Endometrial microvascular endothelial cells (primary cell): ENCODE results near the gene TXNDC2. TPM values are rescaled to one million over a fixed set of nuclear protein-coding genes. Genes with fewer than 3 reads are reported as not detected.

Experiments used
- in situ Hi-C: cut with HindIII; loops from 2 replicates; pipeline ENCODE4 v1.10.0; 2017; ENCODE audit warnings: low sequenced_read_pairs, low pct_unique_long_range_greater_than_20kb; ENCODE audit errors: inconsistent ontology term
- total RNA-seq: library from RNA; depleted of rRNA; stranded (reverse); fragments of >200 nt; gene quantifications from one replicate; pipeline ENCODE4 v1.2.3, GENCODE V29; 2015; ENCODE audit errors: inconsistent ontology term

The TXNDC2 gene
- total RNA-seq: not detected

DNA sequence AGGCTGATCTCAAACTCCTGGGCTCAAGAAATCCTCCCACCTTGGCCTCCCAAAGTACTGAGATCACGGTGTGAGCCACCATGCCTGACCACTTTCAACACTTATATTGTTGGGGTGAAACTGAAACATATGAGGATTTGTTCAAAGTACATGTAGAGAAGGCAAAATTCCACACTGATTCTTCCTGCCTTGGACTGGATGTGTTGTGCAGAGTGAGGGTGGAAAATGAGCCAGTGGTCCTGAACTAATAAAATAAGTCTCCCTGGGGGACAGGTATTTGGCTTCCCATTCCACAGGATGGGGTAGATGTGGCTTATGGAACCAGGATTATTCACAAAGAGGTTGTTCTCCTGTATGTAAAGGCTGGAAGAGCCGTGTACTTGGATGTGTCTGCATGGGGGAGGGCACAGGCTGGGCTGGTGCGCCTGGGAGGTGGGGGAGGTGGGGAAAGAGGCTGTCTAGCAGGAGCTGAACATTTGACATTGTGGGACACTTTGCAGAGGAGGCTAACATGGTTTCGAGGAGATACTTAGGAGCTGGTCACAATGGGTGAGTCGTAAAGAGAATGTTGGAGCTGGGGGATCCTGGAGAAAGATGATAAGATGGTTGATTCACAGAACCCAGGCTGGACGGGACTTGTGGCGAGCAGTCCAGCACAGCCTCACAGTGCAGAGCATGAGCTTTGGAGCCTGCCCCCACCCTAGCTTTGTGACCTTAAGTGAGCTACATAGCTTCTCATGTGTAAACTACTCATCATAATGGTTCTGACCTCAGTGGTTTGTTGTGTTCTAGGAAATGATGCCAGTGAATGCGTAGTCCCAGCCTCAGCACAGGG, at the start of gene TXNDC2:
Gene TXNDC2 (plus strand): TSS at position 804 of the 835 bp plus-strand sequence. CDS start 708 bp downstream, outside the sequence.
- in situ Hi-C loops: no loop called here

DNA sequence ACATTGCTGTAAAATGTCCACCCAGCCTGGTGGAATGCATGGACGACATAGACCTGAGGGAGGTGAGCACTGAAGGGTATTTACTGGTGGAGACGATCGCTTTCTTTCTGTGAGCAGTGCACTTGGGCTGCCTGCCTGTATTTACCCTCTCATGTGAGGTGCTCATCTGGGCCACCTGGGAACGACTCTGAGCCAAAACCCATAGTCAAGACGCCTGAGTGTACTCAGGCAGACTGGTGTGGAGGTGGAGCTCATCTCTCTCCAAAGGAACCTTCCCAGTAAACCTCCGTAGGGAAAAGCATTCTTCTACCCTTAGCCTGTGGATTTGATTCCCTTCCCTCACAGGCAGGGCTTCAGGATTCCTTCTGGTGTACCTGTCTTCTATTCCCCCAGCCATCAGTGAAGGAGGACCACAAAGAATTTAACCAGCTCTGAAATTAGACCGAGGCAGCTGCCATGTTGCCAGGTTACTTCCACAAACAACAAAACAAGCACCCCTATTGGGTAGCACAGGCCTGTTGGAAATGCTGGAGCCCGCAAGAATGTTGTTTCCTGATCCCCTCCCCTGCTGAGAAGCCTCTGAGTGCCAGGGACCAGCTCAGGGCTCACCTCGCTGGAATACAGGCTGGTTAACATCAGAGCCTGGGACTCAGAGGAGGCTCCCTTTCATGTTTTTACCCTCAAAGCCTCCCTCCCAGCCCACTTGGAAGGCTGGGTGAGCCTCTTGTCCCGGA, 47.5 kb upstream of the TXNDC2 start:
- in situ Hi-C loops: no loop called here

DNA sequence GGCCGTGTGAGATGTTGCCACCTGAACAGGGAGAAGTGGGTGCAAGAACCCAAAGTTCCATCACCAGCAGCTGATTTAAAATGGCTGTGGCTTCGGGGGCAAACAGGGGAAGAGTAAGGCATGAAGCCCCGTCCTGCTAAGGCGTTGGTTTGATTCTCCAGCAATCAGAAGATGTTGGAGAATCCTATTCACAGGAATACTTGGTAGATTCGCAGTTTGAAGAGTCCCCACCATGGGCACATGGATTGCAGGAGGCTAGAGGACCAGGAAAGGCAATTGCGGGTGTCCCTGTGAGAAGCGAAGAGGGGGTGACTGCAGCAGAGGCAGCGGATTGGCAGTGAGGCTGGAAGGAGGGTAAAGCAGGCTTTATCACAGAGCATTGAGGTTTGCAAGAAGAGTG, 46.6 kb upstream of the TXNDC2 start:
- in situ Hi-C loops: no loop called here

DNA sequence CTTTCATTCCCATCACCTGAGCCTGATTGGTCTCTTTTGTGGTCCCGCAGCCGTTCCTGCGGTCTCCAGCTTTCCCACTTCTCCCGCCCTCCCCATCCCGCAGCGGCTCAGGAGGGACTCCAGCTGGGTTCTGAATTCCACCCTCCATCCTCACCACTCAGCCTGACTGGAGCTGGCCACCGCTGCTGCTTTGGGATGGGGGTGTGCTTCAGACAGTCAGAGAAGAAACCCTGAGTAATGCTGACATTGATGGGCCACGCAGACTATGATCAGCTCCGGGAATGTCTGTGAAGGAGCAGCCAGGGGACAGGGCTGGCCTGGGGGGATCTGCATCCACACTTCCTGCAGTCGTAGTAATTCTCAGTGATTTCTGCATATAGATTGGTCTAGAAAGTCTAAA, 45.9 kb upstream of the TXNDC2 start:
- in situ Hi-C loops: no loop called here

DNA sequence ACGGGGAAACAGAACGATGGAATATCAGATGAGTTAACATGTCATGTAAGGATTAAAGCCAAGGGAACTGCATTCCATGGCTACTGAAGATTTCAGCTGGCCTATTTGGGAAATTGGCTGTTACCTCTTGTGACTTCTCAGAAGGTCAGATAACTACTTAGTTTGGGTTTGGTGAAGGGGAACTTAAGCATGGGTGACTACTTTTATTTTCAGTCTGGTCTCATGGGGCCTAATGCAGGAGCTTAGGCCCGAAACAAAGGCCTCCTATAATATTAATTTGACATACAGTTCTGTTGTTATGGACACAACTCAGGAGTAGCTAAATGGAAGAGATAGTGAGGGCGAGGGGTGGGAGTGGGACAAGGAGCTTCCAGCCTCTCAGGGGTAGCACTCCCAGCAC, 44.0 kb upstream of the TXNDC2 start:
- in situ Hi-C loops: no loop called here

DNA sequence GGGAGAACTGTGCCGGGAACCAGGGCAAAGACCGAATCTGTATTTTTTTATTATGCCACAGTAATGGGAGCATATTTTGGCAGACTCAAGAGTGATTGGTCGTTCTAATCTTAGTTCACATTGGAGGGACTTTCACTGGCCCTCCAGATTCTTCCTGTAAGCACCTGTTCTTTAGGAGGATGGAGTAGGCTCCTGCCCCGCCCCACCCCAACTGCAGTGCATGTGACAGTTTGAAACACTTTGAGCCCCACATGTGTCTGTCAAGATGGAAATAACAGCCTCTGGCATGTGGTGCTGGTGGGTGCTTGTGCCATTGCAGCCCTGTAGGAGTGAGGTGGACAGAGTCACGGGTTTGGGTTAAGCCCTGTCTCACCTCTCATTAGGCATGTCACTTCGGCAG, 43.3 kb upstream of the TXNDC2 start:
- in situ Hi-C loops: no loop called here

DNA sequence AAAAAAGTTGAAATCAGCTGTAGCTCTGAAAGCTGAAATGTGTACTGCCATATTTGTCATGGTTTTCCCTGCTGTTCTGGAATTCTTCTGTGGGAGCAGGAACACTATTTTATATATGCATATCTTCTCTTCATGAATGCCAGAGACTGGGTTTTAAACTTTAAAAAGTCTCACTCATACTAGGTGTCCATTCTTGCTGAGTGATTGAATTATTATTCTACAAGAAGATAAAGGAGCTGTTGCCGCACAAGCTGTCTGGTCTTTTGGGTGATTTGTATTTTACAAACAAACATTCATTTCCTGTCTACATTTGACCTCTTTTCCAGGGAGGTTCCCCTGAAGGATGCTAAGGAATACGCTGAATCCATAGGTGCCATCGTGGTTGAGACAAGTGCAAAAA, 40.5 kb upstream of the TXNDC2 start:
- in situ Hi-C loops: no loop called here

DNA sequence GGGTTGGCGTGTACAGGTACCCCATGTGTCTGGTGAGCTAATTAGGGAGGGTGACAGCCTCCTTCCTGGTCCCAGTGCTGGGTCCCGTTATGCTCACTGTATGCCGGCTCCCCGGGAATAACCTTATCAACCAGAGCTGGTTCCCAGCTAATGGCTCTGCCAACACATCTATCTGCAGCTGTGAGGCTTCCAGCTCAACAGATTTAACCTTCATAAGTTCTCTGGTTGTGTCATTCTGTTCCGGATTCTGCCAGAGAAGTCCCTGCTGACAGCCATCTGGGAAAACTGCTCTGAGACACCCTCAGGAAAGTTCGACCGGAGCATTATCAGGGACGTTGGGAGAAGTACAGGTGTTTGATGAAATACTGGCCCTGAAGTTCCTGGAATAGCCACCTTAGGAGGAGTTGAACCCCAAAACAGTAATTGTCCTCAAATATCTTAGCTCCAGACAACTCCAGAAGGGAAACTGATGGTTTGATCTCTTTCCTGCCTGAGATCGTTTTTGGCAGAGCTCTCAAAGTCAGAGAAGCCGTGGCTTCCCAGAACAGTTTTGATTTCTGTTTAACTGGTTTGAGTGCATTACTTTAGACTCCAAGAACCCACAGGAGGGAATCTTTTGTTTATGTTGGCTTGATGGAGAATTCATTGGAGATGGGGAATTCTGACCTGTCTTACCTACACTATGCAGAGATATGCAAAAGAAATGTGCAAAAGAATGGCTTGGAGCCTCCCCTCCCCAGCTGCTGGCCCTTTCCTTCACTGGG, 39.4 kb upstream of the TXNDC2 start:
- in situ Hi-C loops: no loop called here

DNA sequence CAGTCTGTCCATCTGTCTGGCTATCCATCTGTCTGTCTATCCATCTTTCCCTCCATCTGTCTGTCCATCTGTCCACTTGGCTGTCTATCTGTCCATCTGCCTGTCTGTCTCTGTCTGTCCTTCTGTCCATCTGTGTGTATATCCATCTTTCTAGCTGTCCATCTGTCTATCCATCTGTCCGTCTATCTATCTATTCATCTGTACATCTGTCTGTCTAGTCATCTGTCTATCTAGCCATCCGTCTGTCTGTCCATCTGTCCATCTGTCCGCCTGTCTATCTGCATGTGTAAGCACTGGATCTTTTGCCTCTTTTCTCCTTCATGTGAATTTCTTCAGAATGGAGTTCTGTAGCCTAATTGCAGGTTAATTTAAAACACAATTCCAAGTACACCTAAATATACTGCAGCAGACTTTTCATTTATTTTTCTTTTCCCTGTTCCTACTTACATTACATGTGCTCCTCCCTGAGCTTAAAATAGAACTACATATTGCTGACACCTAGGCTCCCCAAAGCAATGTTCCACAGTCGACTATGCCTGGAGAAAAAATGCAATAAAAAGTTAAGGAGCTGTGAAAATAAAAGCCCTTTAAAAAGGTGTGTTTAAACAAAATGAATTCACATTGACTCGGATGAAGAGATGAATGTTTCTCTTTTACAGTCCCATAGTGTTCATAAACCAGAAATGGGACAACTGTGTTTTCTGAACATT, 37.4 kb upstream of the TXNDC2 start:
- in situ Hi-C loops: no loop called here

DNA sequence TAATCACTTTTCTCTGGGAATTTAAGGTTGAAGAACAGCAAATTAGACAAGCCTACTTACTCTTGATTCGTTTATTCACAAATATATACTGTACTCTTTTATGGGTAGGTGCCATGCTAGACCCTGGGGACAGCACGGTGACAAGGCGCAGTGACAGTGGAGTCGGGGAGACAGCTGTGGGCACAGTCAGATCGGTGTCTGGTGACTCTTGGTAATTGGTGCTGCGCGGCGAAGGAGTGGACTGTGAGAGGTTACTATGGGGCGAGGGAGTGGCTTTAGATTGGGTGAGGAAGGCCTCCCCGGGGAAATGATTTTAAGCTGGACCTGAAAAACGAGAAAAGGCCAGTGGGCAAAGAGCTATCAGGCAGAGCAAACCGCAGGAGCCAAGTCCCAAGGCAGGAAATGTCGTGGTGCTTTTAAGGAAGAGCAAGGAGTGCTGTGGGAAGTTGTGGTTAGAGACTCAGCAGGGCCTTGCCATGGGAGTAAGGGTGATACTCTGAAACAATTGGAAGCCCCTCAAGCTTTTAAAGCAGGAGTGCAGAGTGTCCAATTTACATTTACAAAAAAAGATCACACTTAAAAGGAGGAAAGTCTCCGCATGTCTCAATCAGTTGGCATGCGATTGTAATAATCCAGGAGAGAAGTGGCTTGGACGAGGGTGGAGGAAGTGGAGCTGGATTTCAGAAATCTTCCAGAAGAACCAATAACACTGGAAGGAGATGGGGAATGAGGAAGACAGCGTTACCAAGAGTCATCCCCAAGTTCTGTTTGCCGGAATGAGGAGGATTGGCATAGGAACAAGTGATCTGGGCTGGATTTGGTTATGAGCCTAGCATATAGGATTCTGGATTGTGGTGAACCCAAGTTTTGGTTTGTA, 36.1 kb upstream of the TXNDC2 start:
- in situ Hi-C loops: no loop called here

DNA sequence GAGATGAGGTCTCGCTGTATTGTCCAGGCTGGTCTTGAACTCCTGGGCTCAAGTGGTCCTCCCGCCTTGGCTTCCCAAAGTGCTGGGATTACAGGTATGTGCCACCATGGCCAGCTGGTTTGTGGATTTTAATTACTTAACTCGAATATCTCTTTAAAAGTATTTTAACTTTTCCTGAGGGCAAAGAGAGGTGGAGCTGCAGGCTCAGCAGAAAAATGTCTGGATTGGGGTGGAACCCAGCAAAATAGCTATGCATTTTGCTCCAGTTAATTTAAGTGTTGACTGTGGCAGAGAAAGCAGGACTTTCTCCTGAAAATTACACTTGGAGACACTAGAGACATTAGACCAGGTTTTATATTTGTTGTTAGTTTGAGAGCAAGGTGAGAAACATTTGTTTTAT, 35.5 kb upstream of the TXNDC2 start:
- in situ Hi-C loops: no loop called here

DNA sequence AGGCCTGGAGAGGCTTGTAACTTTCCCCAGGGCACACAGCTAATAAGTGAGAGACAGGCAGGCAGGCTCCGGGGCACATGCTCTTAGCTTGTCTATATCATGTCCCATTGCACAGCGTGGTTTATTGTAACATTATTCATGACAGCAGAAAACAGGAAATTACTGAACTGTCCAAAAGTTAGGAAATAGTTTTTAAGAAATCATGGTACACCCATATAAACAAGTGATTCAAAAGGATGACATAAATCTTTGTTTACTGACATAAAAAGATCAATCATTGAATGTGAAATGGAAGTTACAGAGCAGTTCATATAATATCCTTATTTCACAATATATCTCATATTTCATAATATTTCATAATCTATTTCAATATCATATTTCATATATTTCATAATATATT, 34.3 kb upstream of the TXNDC2 start:
- in situ Hi-C loops: no loop called here

DNA sequence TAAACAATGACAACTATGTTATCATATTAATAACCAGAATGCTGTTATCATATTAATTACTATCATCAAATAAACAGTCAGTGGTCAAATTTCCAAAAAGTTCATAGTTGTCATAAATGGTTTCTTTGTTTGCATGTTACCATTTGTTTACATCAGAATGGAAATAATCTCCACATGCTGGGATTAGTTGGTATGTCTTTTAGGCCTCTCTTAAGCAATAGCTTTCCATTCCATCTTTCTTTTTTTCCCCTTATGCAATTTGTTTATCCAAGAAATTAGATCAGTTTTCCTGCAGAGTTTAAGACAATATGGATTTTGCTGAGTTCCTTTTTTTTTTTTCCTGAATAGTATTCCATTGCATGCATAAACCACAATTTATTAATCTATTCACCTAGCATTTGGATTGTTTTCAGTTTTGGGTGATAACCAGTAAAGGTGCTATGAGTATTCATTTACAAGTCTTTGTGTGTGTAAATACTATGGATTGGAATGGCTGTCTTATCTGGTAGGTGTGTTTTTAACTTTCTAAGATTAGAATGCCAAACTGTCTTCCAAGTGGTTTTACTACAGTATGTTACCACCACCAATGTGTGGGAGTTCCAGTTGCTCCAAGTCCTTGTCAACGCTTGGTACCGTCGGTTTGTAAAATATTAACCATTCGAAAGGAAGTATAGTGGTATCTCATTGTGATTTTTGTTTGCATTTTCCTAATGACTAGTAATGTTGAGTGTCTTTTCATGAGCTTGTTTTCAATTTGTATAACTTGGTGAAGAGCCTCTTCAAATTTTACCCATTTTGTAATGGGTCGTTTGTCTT, 33.3 kb upstream of the TXNDC2 start:
- in situ Hi-C loops: no loop called here

DNA sequence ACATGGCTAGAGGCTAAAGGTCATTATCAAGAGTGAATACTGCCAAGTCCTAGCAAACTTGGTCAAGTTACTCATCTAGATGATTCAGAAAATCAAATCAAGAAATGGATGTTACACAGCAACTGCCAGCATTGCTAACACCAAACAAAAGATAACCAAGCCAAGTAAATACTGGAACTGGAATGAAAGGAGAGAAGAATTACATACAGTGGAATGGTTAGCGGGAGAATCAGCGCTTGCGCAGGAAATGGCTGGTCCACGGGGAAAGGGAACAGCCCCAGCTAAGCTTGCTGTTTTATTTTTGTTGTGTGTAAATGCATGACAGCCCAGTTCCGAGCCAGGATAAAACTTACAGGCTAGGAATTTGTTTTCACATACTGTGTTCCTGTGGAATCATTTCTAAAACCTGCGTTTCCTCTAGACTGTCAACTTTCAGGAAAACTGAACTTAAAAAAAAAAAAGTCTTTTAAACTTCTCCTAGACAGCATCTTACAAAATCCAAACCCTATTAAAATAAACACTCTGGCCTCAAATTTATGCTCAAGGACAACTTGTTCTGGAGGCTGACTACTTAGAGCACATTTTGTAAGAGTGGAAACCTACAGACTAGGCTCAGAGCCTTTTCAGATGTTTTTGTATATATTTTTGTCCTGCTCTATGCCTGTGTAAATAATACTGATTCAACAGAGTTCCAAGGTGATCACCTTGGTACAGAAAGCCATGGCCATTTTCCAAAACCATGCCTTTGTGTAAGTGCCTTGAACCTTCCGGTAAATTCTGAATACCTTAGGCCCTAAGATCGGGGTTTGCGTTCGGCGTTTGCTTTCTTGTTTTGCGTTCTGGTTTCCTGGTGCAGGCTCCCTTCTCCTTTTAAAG, 30.7 kb upstream of the TXNDC2 start:
- in situ Hi-C loops: no loop called here

DNA sequence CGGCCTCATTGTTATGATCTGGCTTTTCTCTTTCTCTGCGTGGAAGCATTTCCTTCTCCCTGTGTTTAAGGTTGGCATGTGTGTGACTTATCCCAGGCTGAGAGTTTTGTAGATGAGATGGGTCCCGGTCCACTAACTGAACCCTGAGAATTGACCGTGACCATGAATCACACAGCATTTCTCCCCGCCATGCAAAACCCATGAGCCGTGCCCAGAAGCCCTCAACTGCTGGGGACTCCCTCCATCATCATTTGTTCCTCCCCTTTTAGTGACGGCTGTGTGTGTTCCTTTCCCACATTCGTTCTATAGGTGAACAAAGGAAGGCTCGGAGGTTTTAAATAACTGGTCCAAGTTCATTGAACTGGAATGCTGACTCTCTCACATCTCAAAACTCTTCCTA, 30.1 kb upstream of the TXNDC2 start:
- in situ Hi-C loops: no loop called here

DNA sequence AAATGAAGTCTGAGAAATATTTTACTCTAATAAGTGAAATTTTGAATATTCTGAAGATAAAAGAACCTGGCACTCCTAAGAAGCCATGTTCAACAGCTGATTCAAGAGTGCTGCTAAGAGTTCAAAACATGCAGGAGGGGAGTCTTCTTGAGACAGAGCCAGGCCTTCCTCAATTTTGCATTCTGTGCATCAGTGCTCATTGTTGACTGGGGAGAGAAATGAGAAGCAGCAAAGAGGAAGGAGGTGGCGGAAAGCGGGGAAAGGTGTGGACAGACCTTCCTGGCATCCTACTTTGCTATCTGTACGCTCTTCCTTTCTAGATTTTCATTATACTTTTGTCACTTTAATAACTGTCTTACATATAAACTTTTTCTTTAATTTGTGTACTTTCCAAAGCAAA, 29.7 kb upstream of the TXNDC2 start:
- in situ Hi-C loops: no loop called here
